Glutamatergic neuron (in vitro differentiated cells): ENCODE data around the gene THAP7. TPM values are rescaled to one million over a fixed set of nuclear protein-coding genes. Genes with fewer than 3 reads are reported as not detected.

Experiments
- DNase-seq: peaks from one replicate; pipeline ENCODE4 v3.0.0; 2022
- H3K27ac Mint-ChIP-seq: one replicate; pipeline ENCODE4 v1.8.0; 2020; ENCODE audit warnings: mild to moderate bottlenecking, mixed read lengths, inconsistent platforms; ENCODE audit not compliant: unreplicated experiment
- H3K27me3 Mint-ChIP-seq: one replicate; pipeline ENCODE4 v1.8.0; 2020; ENCODE audit warnings: mild to moderate bottlenecking, moderate library complexity, mixed read lengths, inconsistent platforms; ENCODE audit not compliant: unreplicated experiment
- H3K36me3 Mint-ChIP-seq: one replicate; pipeline ENCODE4 v1.8.0; 2020; ENCODE audit warnings: mild to moderate bottlenecking, mixed read lengths, inconsistent platforms; ENCODE audit not compliant: unreplicated experiment
- H3K4me1 Mint-ChIP-seq: one replicate; pipeline ENCODE4 v1.8.0; 2020; ENCODE audit warnings: mild to moderate bottlenecking, low read depth, mixed read lengths, inconsistent platforms; ENCODE audit not compliant: unreplicated experiment
- H3K4me3 Mint-ChIP-seq: one replicate; pipeline ENCODE4 v1.8.0; 2020; ENCODE audit warnings: mild to moderate bottlenecking, mixed read lengths, inconsistent platforms; ENCODE audit not compliant: unreplicated experiment
- H3K9me3 Mint-ChIP-seq: one replicate; pipeline ENCODE4 v1.8.0; 2020; ENCODE audit warnings: mild to moderate bottlenecking, moderate library complexity, mixed read lengths, inconsistent platforms; ENCODE audit not compliant: unreplicated experiment
- total RNA-seq: library from RNA; stranded (reverse); fragmentation: NEBNext Ultra II Directional; extraction: Animal tissue kit (Norgen Biotek cat#: 25700); gene quantifications from one replicate; pipeline ENCODE4 v1.2.1, GENCODE V29; 2021; ENCODE audit not compliant: unreplicated experiment
- TF ChIP-seq, protein P1 (sequence below): fragments of 200-600 bp; sonication (generic); IDR thresholded peaks from one replicate; pipeline ENCODE4 v1.5.0; 2021; ENCODE audit not compliant: partially characterized antibody, unreplicated experiment

Gene THAP7
- total RNA-seq, 1 donor from 2014 or later: 17.8 TPM

DNA sequence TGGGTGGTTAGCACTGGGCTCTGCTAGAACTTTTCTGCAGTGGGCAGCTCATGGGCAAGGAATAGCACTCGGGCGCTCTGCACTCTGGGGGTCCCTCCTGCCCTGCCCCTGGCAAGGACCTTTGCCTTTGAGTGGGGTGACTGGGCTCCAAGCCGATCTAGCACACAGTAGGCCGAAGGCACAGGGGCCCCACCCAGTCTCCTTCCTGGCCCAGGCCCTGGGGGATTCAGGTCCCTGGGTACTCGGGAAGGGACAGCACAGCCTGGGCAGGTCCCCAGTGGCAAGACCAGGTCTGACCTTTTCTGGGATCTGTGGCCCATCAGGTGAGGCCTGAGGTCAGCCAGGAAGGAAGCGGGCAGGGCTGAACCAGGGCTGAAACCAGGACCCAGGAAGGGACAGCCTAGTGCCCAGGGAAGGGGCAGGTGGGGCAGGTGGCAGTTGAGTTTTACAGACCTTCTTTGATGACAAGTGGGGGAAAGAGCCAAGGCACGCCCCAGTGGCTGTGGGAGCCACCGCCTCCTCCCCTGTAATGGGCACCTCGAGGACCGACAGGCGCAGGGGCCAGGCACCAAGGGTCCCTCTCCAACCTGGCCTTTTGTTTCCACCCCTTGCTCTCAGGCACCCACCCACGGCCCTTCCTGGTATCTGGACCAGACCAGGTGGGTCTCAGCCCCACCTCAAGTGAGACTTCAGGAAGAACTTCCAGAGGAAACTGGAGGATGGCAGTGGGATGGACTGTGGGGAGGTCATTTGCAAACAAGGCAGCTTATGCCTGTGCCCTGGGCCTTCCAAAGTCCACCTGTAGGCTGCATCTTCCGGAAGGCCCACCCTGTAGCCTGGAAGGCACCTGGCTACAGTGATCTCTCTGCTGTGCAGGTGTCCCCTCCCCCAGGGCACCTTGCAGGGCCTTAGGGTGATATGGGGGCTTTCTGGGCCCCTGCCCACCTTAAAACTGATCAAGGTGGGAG is 35.7 kb downstream of the THAP7 start:
- Mint-ChIP-seq H3K27me3 (peaks cover 16% of the 10 kb centered on the region), H3K9me3 (no peaks in the 10 kb centered on the region), H3K4me3 (no peak overlapping the region), H3K36me3 (no peaks in the 10 kb centered on the region), H3K4me1 (peaks cover 8% of the 10 kb centered on the region), H3K27ac (no peak overlapping the region)
- TF ChIP-seq, protein P1, sequence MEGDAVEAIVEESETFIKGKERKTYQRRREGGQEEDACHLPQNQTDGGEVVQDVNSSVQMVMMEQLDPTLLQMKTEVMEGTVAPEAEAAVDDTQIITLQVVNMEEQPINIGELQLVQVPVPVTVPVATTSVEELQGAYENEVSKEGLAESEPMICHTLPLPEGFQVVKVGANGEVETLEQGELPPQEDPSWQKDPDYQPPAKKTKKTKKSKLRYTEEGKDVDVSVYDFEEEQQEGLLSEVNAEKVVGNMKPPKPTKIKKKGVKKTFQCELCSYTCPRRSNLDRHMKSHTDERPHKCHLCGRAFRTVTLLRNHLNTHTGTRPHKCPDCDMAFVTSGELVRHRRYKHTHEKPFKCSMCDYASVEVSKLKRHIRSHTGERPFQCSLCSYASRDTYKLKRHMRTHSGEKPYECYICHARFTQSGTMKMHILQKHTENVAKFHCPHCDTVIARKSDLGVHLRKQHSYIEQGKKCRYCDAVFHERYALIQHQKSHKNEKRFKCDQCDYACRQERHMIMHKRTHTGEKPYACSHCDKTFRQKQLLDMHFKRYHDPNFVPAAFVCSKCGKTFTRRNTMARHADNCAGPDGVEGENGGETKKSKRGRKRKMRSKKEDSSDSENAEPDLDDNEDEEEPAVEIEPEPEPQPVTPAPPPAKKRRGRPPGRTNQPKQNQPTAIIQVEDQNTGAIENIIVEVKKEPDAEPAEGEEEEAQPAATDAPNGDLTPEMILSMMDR: no peak
- DNase-seq: no peak

DNA sequence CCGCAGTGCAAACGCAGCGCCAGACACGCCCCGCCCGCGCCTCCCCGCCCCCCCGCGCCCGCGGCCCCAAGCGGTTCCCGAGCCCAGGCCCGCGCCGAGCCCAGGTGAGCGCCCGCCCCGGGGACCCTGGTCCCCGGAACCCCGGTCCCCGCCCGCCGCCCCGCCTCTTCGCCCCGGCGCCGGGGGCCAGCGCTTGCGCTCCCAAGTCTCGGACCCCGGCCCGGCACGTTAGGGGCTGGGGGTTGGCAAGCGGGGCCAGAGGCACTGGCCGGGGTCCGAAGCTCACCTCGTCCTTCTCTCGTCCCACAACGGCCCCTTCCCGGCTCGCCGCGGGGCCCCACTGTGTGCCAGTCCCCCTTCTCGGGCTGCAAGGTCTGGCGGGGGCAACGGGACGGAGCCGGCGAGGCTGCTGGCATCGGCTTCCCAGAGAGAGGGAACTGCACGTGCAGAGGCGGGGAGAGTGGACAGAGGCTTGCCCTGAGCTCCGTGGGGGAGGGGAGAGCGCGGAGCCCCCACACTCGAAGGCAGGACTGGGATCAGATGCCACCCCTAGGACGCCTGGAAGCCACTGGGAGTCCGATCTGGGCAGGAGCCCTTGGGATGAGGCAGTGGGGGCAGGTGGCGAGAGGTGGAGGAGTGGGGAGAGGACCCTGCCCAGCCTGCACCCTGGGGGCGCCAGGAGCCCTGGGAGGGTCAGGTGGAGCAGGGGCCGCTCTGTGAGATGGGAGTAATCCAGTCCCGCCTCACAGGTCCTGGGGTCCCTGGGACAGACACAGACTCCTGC is 36.6 kb downstream of the THAP7 start:
- Mint-ChIP-seq H3K27ac (no peak overlapping the region), H3K9me3 (peaks cover 3% of the 10 kb centered on the region), H3K36me3 (no peaks in the 10 kb centered on the region), H3K4me1 (peaks cover 8% of the 10 kb centered on the region), H3K4me3 (no peak overlapping the region), H3K27me3 (peaks cover 16% of the 10 kb centered on the region)
- peak; percentile 14 for DNase-seq
- TF ChIP-seq, protein P1: no peak

DNA sequence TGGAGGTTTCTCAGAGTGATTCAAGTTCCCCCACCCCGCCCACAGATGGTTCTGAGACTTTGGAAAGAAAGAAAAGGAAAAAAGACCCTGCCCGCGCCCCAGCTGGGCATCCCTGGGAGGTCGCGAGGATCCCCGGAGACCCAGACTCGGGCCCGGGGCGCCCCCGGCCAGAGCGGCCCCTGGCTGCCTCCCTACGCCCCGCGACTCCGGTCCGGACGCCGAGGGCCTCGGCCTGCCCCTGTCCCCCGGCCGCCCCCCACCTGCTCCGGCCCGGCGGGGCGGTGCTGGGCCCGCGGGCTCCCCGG is 37.2 kb downstream of the THAP7 start:
- Mint-ChIP-seq H3K9me3 (peaks cover 5% of the 10 kb centered on the region), H3K27ac (no peak overlapping the region), H3K4me3 (peak overlapping the region; percentile 87), H3K27me3 (peaks cover 14% of the 10 kb centered on the region), H3K4me1 (peaks cover 8% of the 10 kb centered on the region), H3K36me3 (no peaks in the 10 kb centered on the region)
- DNase-seq: peak; percentile 11
- TF ChIP-seq, protein P1: no peak

DNA sequence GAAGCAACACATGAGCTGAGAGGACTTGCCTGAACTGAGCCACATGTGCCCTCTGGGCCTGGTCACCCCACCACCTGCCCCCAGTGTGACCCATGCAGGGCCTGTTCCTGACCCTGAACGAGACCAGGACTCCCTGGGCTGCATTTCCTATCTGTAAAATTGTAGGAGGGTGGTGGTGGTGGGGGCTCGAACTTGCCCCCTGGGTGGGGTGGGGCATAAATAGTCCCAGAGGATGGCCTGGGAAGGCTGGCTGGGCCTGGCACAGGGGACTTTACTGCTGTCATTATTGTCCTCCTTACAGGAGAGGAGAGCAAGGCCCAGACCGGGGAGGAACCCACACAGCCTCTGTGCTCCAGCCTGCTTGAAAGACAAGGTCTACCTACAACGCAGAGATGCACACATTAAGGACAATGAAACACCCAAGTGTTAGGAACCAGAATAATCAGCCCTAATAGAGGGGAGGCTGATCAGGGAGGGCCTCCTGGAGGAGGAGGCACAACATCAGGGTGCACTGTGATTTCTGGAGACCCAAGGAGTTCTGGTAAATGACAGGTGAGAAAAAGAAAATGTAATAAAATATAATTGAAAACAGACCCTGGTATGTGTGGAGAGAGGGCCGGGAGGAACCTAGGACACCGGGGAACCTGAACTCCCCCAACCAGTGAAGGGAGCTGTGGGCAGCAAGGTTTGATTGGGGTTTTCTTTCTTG is 37.7 kb downstream of the THAP7 start:
- peaks cover 14% of the 10 kb centered on the region for H3K27me3 Mint-ChIP-seq
- H3K4me3 Mint-ChIP-seq: peak overlapping the region; percentile 87
- no peaks in the 10 kb centered on the region for H3K36me3 Mint-ChIP-seq
- H3K27ac Mint-ChIP-seq: no peak overlapping the region
- peaks cover 5% of the 10 kb centered on the region for H3K9me3 Mint-ChIP-seq
- DNase-seq: peak; percentile 12
- peaks cover 8% of the 10 kb centered on the region for H3K4me1 Mint-ChIP-seq
- TF ChIP-seq, protein P1: no peak
